Measurements from ENCODE around the gene TTC23.
"Not testable (repeated sequence)": the region's sequence is repeated elsewhere in the genome, so short reads cannot be mapped to it uniquely, and the experiment has no call there.

TTC23 gene

GRCh38 chr15:99238849-99239248 is 10.5 kb downstream of the TTC23 start:
- H3K4me3 ChIP-seq (ENCODE audit: low read length): no peak overlapping the region
- no peak for DNase-seq (ENCODE audit: low read depth)
- TF ChIP-seq CTCF (conservative IDR thresholded peaks at IDR 0.05; ENCODE audit: low read depth, low read length): no peak

- H3K4me3 ChIP-seq (ENCODE audit: low read length); DNase-seq (ENCODE audit: low read depth): not testable (repeated sequence)
Observed at GRCh38 chr15:99234160-99234559, 15.2 kb downstream of the TTC23 start.

GRCh38 chr15:99232740-99233139 is 16.6 kb downstream of the TTC23 start:
- no peak for DNase-seq (ENCODE audit: low read depth)
- TF ChIP-seq CTCF (conservative IDR thresholded peaks at IDR 0.05; ENCODE audit: low read depth, low read length): no peak
- no peak overlapping the region for H3K4me3 ChIP-seq (ENCODE audit: low read length)

GRCh38 chr15:99230867-99231266 is 18.5 kb downstream of the TTC23 start:
- no peak for DNase-seq (ENCODE audit: low read depth)
- no peak for TF ChIP-seq CTCF (conservative IDR thresholded peaks at IDR 0.05; ENCODE audit: low read depth, low read length)
- no peak overlapping the region for H3K4me3 ChIP-seq (ENCODE audit: low read length)

GRCh38 chr15:99228120-99228770 is 21.1 kb downstream of the TTC23 start:
- no peak for TF ChIP-seq CTCF (conservative IDR thresholded peaks at IDR 0.05; ENCODE audit: low read depth, low read length)
- DNase-seq (ENCODE audit: low read depth): no peak
- H3K4me3 ChIP-seq (ENCODE audit: low read length): no peak overlapping the region

GRCh38 chr15:99226802-99227201 is 22.6 kb downstream of the TTC23 start:
- DNase-seq (ENCODE audit: low read depth): no peak
- TF ChIP-seq CTCF (conservative IDR thresholded peaks at IDR 0.05; ENCODE audit: low read depth, low read length): no peak
- H3K4me3 ChIP-seq (ENCODE audit: low read length): no peak overlapping the region

GRCh38 chr15:99224372-99225214 is 24.8 kb downstream of the TTC23 start:
- H3K4me3 ChIP-seq (ENCODE audit: low read length): no peak overlapping the region
- no peak for TF ChIP-seq CTCF (conservative IDR thresholded peaks at IDR 0.05; ENCODE audit: low read depth, low read length)
- no peak for DNase-seq (ENCODE audit: low read depth)
